ENCODE measurements around the gene KDM4B. TPM values are rescaled to one million over a fixed set of nuclear protein-coding genes. Genes with fewer than 3 reads are reported as not detected.

KDM4B gene
- total and polyA plus RNA-seq, 5 experiments from 2014 or later, result 14.3 to 50.1 (median 18.7) TPM

DNA sequence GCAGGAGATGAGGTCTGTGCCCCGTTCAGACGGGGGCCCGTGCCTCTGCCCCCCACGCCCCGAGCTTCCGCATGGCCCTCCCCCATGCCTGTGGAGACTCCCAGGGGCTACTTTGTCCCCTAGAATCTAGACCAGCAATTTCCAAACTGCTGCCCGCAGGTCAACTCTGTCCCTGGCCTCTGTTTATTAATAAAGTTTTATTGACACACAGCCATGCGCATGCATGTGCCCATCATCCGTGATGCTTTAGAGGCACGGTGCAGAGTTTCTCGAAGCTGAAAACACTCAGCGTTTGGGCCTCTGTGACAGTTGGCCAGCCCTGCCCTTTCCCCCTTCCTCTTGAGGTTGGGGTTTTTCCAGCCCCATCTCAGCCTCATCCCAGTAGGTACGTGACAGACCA, 140.0 kb downstream of the KDM4B start:
- H3K4me1 Mint-ChIP-seq, result peaks cover 0 to 1% (median 0%) of the 10 kb centered on the region in 4 donors
- POLR2A ChIA-PET, result interaction anchor here (0.7 kb wide), 1 partner anchor 581 kb away, joined by 4 read pairs; the partner anchor contains the start of gene RPL36
- H3K4me3 Mint-ChIP-seq, result no peak overlapping the region
- ATAC-seq (no peak), DNase-seq (no peak)
- H3K27ac Mint-ChIP-seq, result no peak overlapping the region
- peaks cover 0 to 35% (median 8%) of the 10 kb centered on the region in 3 donors for H3K36me3 Mint-ChIP-seq
- no peaks in the 10 kb centered on the region for H3K9me3 Mint-ChIP-seq
- H3K27me3 Mint-ChIP-seq, result no peaks in the 10 kb centered on the region

GRCh38 chr19:5109560-5109959, 140.6 kb downstream of the KDM4B start:
- H3K36me3 Mint-ChIP-seq, result peaks cover 0 to 33% (median 8%) of the 10 kb centered on the region in 3 donors
- POLR2A ChIA-PET, result no interaction called here
- DNase-seq (no peak), ATAC-seq (no peak)
- peaks cover 0 to 1% (median 0%) of the 10 kb centered on the region in 4 donors for H3K4me1 Mint-ChIP-seq
- H3K27me3 Mint-ChIP-seq, result no peaks in the 10 kb centered on the region
- H3K4me3 Mint-ChIP-seq, result no peak overlapping the region
- H3K9me3 Mint-ChIP-seq, result no peaks in the 10 kb centered on the region
- H3K27ac Mint-ChIP-seq, result peak overlapping the region in 1 of 10 donors; percentile 64

- Mint-ChIP-seq H3K4me1 (peaks cover 0 to 2% (median under 1%) of the 10 kb centered on the region in 4 donors), H3K27ac (no peak overlapping the region), H3K36me3 (peaks cover 0 to 35% (median 11%) of the 10 kb centered on the region in 3 donors), H3K27me3 (no peaks in the 10 kb centered on the region), H3K4me3 (no peak overlapping the region), H3K9me3 (no peaks in the 10 kb centered on the region)
- ATAC-seq (no peak), DNase-seq (no peak)
- POLR2A ChIA-PET, result no interaction called here
These were observed 141.6 kb downstream of the KDM4B start for GRCh38 chr19:5110546-5110945.

DNA sequence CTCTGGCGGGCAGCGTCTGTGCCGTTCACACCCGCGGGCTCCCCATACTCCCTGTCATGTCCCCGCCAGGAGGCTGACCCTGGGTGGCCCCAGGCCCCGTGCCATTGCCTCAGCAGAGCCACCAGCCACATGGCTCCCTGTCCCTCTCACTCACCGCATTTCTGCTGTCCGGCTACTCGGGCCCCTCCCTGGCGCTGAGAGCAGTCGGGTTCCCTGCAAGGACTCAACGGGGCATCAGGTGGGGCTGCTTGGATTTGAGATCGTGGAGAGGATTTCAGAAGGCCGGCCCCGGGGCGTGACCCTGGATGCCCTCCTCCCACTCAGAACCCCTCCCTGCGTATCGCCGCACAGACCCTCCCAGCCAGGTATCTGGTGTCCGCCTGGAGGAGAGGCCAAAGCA, 142.1 kb downstream of the KDM4B start:
- POLR2A ChIA-PET, result no interaction called here
- H3K9me3 Mint-ChIP-seq, result no peaks in the 10 kb centered on the region
- no peaks in the 10 kb centered on the region for H3K27me3 Mint-ChIP-seq
- no peak overlapping the region for H3K4me3 Mint-ChIP-seq
- H3K36me3 Mint-ChIP-seq, result peaks cover 0 to 33% (median 15%) of the 10 kb centered on the region in 3 donors
- ATAC-seq, result no peak
- DNase-seq, result no peak
- H3K4me1 Mint-ChIP-seq, result peaks cover 0 to 3% (median under 1%) of the 10 kb centered on the region in 4 donors
- no peak overlapping the region for H3K27ac Mint-ChIP-seq

GRCh38 chr19:5112175-5112574, 143.3 kb downstream of the KDM4B start:
- POLR2A ChIA-PET, result interaction anchor here (0.5 kb wide), 1 partner anchor 93 kb away, joined by 4 read pairs; no protein-coding TSS in a partner anchor
- Mint-ChIP-seq H3K9me3 (no peaks in the 10 kb centered on the region), H3K27me3 (no peaks in the 10 kb centered on the region), H3K27ac (no peak overlapping the region), H3K4me3 (no peak overlapping the region), H3K36me3 (peaks cover 0 to 36% (median 19%) of the 10 kb centered on the region in 3 donors), H3K4me1 (peaks cover 0 to 6% (median 2%) of the 10 kb centered on the region in 4 donors)
- ATAC-seq, result no peak
- DNase-seq, result no peak

DNA sequence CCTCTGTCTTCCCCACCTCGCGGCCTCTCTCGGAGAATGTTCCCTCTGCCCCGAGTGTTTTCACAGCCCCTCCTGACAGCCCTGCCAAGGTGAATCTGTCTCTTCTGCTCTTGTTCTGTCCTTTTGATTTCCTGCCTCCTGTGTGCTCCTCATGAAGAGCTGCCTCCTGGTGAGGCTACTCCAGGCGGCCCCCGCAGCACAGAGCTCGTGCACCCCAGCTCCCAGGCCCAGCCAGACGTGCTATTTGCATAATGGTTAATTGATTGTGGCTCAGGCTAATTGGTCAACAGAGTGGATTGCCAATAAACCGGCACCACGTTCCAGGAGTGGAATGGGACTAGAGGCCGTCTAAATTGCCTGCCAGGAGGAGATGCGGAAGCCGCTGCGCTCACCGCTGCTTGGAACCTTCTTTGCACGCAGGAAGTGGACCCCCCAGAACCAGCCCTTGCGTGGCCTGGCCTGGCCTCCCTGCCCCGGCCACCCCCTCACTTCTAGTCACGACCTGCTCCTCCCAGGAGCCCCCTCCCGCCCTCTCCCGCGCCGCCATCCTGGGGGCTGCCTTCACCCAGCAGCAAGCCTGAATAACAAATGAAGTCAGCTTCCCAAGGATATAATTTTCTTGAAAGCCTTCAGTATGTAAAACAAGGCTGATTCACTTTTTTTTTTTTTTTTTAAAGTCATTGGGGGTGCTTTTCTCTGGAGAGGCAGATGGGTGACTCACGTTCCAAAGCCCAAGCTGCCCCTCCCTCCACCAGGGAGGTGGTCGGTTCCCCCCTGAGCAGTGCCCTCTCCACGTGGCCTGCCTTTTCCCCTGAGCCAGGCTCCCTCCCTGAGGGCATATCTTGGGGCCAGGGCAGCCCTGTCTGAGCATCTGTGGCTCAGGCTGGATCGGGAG, 144.0 kb downstream of the KDM4B start:
- H3K9me3 Mint-ChIP-seq, result no peaks in the 10 kb centered on the region
- no peaks in the 10 kb centered on the region for H3K27me3 Mint-ChIP-seq
- DNase-seq, result no peak
- POLR2A ChIA-PET, result no interaction called here
- ATAC-seq, result no peak
- peak overlapping the region in 1 of 10 donors; percentile 62 for H3K27ac Mint-ChIP-seq
- no peak overlapping the region for H3K4me3 Mint-ChIP-seq
- peaks cover 0 to 38% (median 19%) of the 10 kb centered on the region in 3 donors for H3K36me3 Mint-ChIP-seq
- peaks cover 0 to 6% (median 2%) of the 10 kb centered on the region in 4 donors for H3K4me1 Mint-ChIP-seq

DNA sequence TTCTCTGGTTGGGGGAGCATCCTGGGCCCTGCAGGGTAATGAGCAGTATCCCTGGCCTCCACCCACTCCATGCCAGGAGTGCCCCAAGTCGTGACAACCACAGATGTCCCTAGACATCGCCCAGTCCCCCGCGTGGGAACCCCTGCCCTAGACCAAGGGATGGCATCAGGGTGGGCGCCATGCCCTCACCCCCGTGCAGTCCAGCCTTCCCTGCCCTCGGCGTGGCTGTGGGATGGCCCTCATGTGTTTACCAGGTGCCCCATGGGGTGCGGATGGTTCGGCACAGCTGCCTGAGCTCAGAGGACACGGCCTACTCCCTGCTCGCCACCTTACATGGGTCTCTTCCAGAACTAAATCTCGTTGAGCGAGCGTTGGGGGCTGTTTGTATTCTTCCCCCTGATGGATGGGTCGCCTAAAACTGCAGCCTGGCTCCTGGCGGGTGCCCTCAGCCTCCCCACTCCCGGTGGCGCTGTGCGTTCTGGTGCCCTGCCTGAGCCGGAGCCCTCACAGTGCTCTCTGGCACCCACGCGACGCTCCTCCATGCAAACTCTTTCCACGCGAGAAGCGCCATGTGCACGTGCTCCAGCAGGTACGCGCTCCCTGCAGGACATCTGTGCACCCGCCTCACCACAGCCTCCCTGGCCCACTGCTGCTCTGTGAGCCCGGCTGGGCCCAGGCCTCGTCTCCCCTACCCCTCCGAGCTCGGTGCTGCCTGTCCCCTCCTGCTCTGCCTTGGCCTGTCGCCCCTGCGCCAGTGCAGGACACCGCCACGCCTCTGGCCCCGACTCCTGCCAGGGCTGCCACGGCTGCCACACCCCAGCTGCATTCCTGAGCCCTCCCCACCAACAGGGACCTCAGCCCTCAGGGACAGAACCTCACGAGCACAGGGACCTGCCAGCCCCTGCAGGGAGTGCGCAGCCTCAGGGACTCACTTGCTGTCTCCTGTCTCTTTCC, 145.0 kb downstream of the KDM4B start:
- no peak overlapping the region for H3K27ac Mint-ChIP-seq
- H3K27me3 Mint-ChIP-seq, result no peaks in the 10 kb centered on the region
- H3K9me3 Mint-ChIP-seq, result no peaks in the 10 kb centered on the region
- no peak for ATAC-seq
- no peak for DNase-seq
- no peak overlapping the region for H3K4me3 Mint-ChIP-seq
- POLR2A ChIA-PET, result interaction anchor here (0.6 kb wide), 1 partner anchor 36 kb away, joined by 4 read pairs; no protein-coding TSS in a partner anchor
- H3K4me1 Mint-ChIP-seq, result peaks cover 0 to 6% (median 2%) of the 10 kb centered on the region in 4 donors
- H3K36me3 Mint-ChIP-seq, result peaks cover 0 to 41% (median 19%) of the 10 kb centered on the region in 3 donors

DNA sequence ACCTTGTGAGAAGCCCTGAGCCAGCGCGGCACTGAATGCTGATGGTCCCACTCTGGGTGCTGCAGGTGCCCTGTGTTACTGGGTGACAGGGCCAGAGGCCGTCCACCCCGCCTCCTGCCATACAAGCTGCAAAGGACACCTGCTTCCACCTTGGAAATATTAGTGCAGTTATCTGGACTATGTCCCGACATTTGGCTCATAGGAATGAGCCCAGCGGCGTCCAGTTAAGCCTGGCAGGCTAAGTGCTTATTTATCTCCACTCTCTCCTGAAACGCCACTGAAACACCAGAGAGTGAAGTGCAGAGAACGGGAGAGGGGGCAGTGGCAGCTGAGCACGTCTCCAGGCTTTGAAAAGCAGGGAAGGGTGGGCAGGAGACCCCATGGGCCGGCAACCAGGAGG, 145.8 kb downstream of the KDM4B start:
- Mint-ChIP-seq H3K4me1 (peaks cover 0 to 6% (median 2%) of the 10 kb centered on the region in 4 donors), H3K27ac (peak overlapping the region in 1 of 10 donors; percentile 43), H3K9me3 (no peaks in the 10 kb centered on the region), H3K36me3 (peaks cover 0 to 39% (median 22%) of the 10 kb centered on the region in 3 donors), H3K27me3 (no peaks in the 10 kb centered on the region), H3K4me3 (no peak overlapping the region)
- DNase-seq (no peak), ATAC-seq (no peak)
- POLR2A ChIA-PET, result interaction anchor here (0.6 kb wide), 1 partner anchor 37 kb away, joined by 4 read pairs; no protein-coding TSS in a partner anchor

GRCh38 chr19:5115351-5115750, 146.4 kb downstream of the KDM4B start:
- Mint-ChIP-seq H3K36me3 (peaks cover 0 to 37% (median 23%) of the 10 kb centered on the region in 3 donors), H3K27me3 (no peaks in the 10 kb centered on the region), H3K4me3 (no peak overlapping the region), H3K27ac (peak overlapping the region in 1 of 10 donors; percentile 82), H3K4me1 (peaks cover 0 to 6% (median 2%) of the 10 kb centered on the region in 4 donors), H3K9me3 (no peaks in the 10 kb centered on the region)
- no peak for ATAC-seq
- DNase-seq, result no peak
- POLR2A ChIA-PET, result no interaction called here

DNA sequence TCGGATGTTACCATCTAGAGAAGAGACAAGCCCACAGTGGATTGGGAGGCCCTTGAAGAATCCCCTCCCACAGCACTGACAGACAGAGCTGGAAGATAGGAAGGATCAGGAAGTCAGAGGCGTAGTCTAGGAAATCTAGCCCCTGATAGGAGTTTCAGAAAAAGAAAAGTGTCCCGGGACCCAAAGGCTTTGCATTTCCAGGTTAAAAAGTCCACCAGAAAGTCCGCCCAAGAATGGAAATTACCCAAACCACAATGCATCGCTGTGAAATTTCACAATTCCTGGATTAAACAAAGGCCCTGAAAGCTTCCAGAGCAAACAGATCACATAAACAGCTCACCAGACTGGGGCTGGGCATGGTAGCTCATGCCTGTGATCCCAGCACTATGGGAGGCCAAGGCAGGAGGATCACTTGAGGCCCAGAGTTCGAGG, 146.9 kb downstream of the KDM4B start:
- no peaks in the 10 kb centered on the region for H3K27me3 Mint-ChIP-seq
- no peak for ATAC-seq
- no peak for DNase-seq
- POLR2A ChIA-PET, result interaction anchor here (0.7 kb wide), 1 partner anchor 26 kb away, joined by 10 read pairs; no protein-coding TSS in a partner anchor
- no peak overlapping the region for H3K4me3 Mint-ChIP-seq
- H3K36me3 Mint-ChIP-seq, result peaks cover 0 to 37% (median 23%) of the 10 kb centered on the region in 3 donors
- H3K9me3 Mint-ChIP-seq, result no peaks in the 10 kb centered on the region
- H3K4me1 Mint-ChIP-seq, result peaks cover under 1 to 9% (median 3%) of the 10 kb centered on the region in 4 donors
- H3K27ac Mint-ChIP-seq, result peak overlapping the region in 1 of 10 donors; percentile 82

GRCh38 chr19:5116292-5116691, 147.4 kb downstream of the KDM4B start:
- H3K9me3 Mint-ChIP-seq, result no peaks in the 10 kb centered on the region
- H3K4me1 Mint-ChIP-seq, result peaks cover 5 to 14% (median 7%) of the 10 kb centered on the region in 4 donors
- POLR2A ChIA-PET, result interaction anchor here (0.7 kb wide), 1 partner anchor 26 kb away, joined by 10 read pairs; no protein-coding TSS in a partner anchor
- peaks cover 0 to 35% (median 23%) of the 10 kb centered on the region in 3 donors for H3K36me3 Mint-ChIP-seq
- H3K27ac Mint-ChIP-seq, result peak overlapping the region in 2 of 10 donors; percentile 29 to 84
- no peak overlapping the region for H3K4me3 Mint-ChIP-seq
- H3K27me3 Mint-ChIP-seq, result no peaks in the 10 kb centered on the region
- ATAC-seq, result no peak
- DNase-seq, result no peak

DNA sequence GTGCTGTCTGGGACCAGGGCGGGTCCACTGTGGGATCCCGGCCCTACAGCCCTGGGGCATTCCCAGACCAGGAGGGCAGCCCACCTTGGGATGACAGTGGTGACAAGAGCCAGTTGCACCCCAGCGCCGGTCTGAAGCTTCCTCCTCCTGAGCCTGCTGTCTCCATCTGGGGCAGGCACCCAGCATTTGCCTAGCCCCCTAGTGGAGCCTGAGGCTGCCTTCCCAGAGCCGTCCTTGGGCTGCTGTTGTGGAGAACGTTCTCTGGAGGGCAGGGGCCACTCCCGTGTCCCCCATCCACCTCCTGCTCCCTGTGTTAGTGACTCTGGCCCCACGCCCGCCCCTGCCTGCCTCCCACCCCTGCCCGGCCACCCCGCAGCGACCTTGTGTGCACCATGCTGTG, 148.5 kb downstream of the KDM4B start:
- ATAC-seq, result no peak
- no peak overlapping the region for H3K4me3 Mint-ChIP-seq
- H3K9me3 Mint-ChIP-seq, result no peaks in the 10 kb centered on the region
- H3K27ac Mint-ChIP-seq, result no peak overlapping the region
- DNase-seq, result no peak
- POLR2A ChIA-PET, result no interaction called here
- H3K36me3 Mint-ChIP-seq, result peaks cover 0 to 31% (median 23%) of the 10 kb centered on the region in 3 donors
- no peaks in the 10 kb centered on the region for H3K27me3 Mint-ChIP-seq
- peaks cover 12 to 25% (median 18%) of the 10 kb centered on the region in 4 donors for H3K4me1 Mint-ChIP-seq

Measured in naive thymus-derived CD8-positive, alpha-beta T cell (primary cell).